ENCODE measurements around the gene NEK2.

The NEK2 gene

DNA sequence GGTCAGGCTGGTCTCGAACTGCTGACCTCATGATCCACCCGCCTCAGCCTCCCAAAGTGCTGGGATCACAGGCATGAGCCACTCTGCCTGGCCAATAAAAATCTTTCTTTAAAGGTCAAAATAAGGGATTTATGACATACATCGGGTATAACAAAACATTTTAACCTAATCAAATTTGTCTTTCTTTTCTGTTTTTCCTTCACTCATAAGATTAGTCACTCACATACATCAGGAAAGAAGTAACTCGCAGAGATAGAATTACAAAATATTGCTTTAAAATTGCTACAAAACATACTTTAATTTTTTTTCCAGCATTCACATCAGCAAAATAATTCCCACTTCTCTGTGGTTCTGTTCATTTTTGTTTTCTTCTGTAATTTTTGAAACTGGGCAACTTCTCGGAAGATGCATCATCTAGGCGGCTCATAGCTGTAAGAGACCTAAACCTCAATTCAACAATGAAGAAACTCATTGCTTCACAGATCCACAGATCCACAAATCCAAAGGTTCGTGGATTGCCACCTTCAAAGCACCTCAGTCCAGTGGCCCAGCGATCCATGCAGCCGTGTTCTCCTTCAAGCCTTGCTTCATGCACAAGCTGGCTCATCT is 39.7 kb downstream of the NEK2 start:
- H3K9me2 ChIP-seq (replicated peaks; ENCODE audit: insufficient read depth, low read length), result no peaks in the 10 kb centered on the region
- H3K36me3 ChIP-seq (ENCODE audit: low read length), result no peaks in the 10 kb centered on the region
- H3K9ac ChIP-seq (ENCODE audit: low read length), result no peak overlapping the region
- H3K4me2 ChIP-seq (ENCODE audit: low read depth, low read length, poor library complexity, severe bottlenecking), result no peak overlapping the region
- no peaks in the 10 kb centered on the region for H3K27me3 ChIP-seq (ENCODE audit: low read length)
- no peaks in the 10 kb centered on the region for H3F3A ChIP-seq (ENCODE audit: insufficient read depth)
- no peak overlapping the region for H3K27ac ChIP-seq (ENCODE audit: low read depth, low read length)
- no peak overlapping the region for H2AFZ ChIP-seq (ENCODE audit: low read depth, low read length, severe bottlenecking)
- H3K9me3 ChIP-seq (ENCODE audit: insufficient read depth, low read length), result no peaks in the 10 kb centered on the region
- H3K4me3 ChIP-seq (ENCODE audit: insufficient read depth, low read length, poor library complexity, severe bottlenecking), result no peak overlapping the region
- no peaks in the 10 kb centered on the region for H4K20me1 ChIP-seq (ENCODE audit: low read depth, low read length)
- no peaks in the 10 kb centered on the region for H3K79me2 ChIP-seq (ENCODE audit: insufficient read depth, low read length)
- TF ChIP-seq, protein P1, sequence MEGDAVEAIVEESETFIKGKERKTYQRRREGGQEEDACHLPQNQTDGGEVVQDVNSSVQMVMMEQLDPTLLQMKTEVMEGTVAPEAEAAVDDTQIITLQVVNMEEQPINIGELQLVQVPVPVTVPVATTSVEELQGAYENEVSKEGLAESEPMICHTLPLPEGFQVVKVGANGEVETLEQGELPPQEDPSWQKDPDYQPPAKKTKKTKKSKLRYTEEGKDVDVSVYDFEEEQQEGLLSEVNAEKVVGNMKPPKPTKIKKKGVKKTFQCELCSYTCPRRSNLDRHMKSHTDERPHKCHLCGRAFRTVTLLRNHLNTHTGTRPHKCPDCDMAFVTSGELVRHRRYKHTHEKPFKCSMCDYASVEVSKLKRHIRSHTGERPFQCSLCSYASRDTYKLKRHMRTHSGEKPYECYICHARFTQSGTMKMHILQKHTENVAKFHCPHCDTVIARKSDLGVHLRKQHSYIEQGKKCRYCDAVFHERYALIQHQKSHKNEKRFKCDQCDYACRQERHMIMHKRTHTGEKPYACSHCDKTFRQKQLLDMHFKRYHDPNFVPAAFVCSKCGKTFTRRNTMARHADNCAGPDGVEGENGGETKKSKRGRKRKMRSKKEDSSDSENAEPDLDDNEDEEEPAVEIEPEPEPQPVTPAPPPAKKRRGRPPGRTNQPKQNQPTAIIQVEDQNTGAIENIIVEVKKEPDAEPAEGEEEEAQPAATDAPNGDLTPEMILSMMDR (IDR thresholded peaks at IDR 0.05; ENCODE audit: insufficient read depth, low read length, poor library complexity, severe bottlenecking), result no peak
- TF ChIP-seq EZH2phosphoT487 (conservative IDR thresholded peaks at IDR 0.05; ENCODE audit: low read length), result no peak

DNA sequence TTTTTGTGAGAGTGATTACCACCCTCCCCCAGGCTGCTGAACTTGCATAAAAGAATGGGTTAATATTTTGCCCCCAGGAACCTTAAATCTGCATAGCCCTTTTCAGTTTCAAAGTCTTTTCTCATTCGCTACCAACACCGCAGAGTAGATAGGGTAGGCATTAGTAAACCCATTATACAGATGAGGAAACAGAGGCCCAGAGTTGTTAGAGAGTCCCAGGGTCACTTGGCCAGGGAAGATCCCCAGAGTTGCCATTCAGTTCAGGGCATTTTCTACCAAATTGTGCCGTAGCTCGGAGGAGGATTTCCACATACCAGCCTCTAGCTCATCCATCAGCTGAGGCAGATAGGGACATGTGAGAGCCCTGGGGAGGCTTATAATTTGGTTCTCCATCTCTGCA is 40.5 kb downstream of the NEK2 start:
- Histone ChIP-seq H3K36me3 (ENCODE audit: low read length) (no peaks in the 10 kb centered on the region), H3K27ac (ENCODE audit: low read depth, low read length) (no peak overlapping the region), H3K79me2 (ENCODE audit: insufficient read depth, low read length) (no peaks in the 10 kb centered on the region), H3K9me2 (replicated peaks; ENCODE audit: insufficient read depth, low read length) (no peaks in the 10 kb centered on the region), H3K4me2 (ENCODE audit: low read depth, low read length, poor library complexity, severe bottlenecking) (no peak overlapping the region), H3K4me3 (ENCODE audit: insufficient read depth, low read length, poor library complexity, severe bottlenecking) (no peak overlapping the region), H3F3A (ENCODE audit: insufficient read depth) (no peaks in the 10 kb centered on the region), H4K20me1 (ENCODE audit: low read depth, low read length) (no peaks in the 10 kb centered on the region), H3K27me3 (ENCODE audit: low read length) (no peaks in the 10 kb centered on the region), H2AFZ (ENCODE audit: low read depth, low read length, severe bottlenecking) (no peak overlapping the region), H3K9me3 (ENCODE audit: insufficient read depth, low read length) (no peaks in the 10 kb centered on the region), H3K9ac (ENCODE audit: low read length) (no peak overlapping the region)
- TF ChIP-seq, protein P1 (IDR thresholded peaks at IDR 0.05; ENCODE audit: insufficient read depth, low read length, poor library complexity, severe bottlenecking), result no peak
- no peak for TF ChIP-seq EZH2phosphoT487 (conservative IDR thresholded peaks at IDR 0.05; ENCODE audit: low read length)

DNA sequence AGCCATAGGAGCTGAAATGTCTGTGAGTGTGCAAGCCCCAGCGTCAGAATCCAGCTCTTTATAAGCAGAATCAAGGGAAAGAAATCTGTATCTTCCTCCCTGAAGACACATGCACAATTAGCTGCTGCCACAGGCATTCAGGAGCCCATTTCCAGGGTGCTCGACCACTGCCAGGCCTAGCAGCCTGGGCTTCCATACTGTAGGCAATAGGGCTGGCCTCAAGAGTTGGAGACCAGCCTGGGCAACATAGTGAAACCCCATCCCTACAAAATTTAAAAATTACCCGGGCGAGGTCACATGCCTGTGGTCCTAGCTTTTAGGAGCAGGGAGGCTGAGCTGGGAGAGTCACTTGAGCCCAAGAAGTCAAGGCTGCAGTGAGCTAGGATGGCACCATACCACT is 41.0 kb downstream of the NEK2 start:
- Histone ChIP-seq H3K9me2 (replicated peaks; ENCODE audit: insufficient read depth, low read length) (no peaks in the 10 kb centered on the region), H3K79me2 (ENCODE audit: insufficient read depth, low read length) (no peaks in the 10 kb centered on the region), H3K27me3 (ENCODE audit: low read length) (no peaks in the 10 kb centered on the region), H3K36me3 (ENCODE audit: low read length) (no peaks in the 10 kb centered on the region), H3F3A (ENCODE audit: insufficient read depth) (no peaks in the 10 kb centered on the region), H4K20me1 (ENCODE audit: low read depth, low read length) (no peaks in the 10 kb centered on the region), H3K9ac (ENCODE audit: low read length) (no peak overlapping the region), H3K4me3 (ENCODE audit: insufficient read depth, low read length, poor library complexity, severe bottlenecking) (no peak overlapping the region), H3K27ac (ENCODE audit: low read depth, low read length) (no peak overlapping the region), H2AFZ (ENCODE audit: low read depth, low read length, severe bottlenecking) (no peak overlapping the region), H3K4me2 (ENCODE audit: low read depth, low read length, poor library complexity, severe bottlenecking) (no peak overlapping the region), H3K9me3 (ENCODE audit: insufficient read depth, low read length) (no peaks in the 10 kb centered on the region)
- TF ChIP-seq, protein P1 (IDR thresholded peaks at IDR 0.05; ENCODE audit: insufficient read depth, low read length, poor library complexity, severe bottlenecking), result no peak
- TF ChIP-seq EZH2phosphoT487 (conservative IDR thresholded peaks at IDR 0.05; ENCODE audit: low read length), result no peak

Measured in SU-DHL-6 (cell line).